Effector memory CD8-positive, alpha-beta T cell (primary cell): ENCODE data around the gene PHLDB2.

Source experiments
- ATAC-seq: fragments of 150-1000 bp; cut with Tn5 transposase; replicated peaks from 2 replicates; pipeline ENCODE4 v1.10.0; 2021; ENCODE audit warnings: mild to moderate bottlenecking, moderate library complexity
- DNase-seq, 3 experiments: peaks; one replicate each; pipeline ENCODE4 v3.0.0; 2021
- H3K27ac Mint-ChIP-seq, 2 donors: one replicate each; pipeline ENCODE4 v1.8.0; 2022; ENCODE audit warnings: mild to moderate bottlenecking in 2 of 2, mixed read lengths in 2 of 2, moderate library complexity in 2 of 2
- H3K27me3 Mint-ChIP-seq, 2 donors: one replicate each; pipeline ENCODE4 v1.8.0; 2022; ENCODE audit warnings: mixed read lengths in 2 of 2
- H3K36me3 Mint-ChIP-seq: one replicate; pipeline ENCODE4 v1.8.0; 2022; ENCODE audit warnings: mild to moderate bottlenecking, moderate library complexity, mixed read lengths; ENCODE audit not compliant: insufficient read depth
- H3K4me1 Mint-ChIP-seq, 2 donors: one replicate each; pipeline ENCODE4 v1.8.0; 2022; ENCODE audit warnings: low read depth in 2 of 2, mixed read lengths in 2 of 2
- H3K4me3 Mint-ChIP-seq, 2 donors: one replicate each; pipeline ENCODE4 v1.8.0; 2022; ENCODE audit warnings: mild to moderate bottlenecking in 2 of 2, mixed read lengths in 2 of 2, moderate library complexity in 2 of 2
- H3K9me3 Mint-ChIP-seq, 2 donors: one replicate each; pipeline ENCODE4 v1.8.0; 2022; ENCODE audit warnings: mixed read lengths in 2 of 2

PHLDB2 gene

DNA sequence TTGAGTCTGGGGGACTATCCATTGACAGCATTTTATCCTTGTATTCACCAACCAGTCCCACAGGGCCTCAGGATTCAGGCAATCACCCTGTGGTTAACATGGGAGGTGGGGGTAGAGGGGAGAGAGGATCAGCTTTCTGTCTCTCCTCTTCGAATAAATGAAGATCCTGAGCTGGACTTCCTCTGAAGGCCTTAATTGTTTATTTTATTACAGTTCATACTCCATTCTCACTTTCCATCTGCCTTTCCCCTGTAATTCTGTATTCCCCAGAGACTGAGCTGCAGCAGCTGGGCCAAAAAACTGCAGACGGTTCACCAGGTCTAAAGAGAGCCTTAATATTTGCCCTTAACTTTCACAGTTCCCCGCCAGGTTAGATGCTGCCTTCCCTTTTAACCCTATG is 151.6 kb downstream of the PHLDB2 start:
- Mint-ChIP-seq H3K27ac (no peak overlapping the region), H3K27me3 (no peaks in the 10 kb centered on the region), H3K9me3 (no peaks in the 10 kb centered on the region), H3K4me1 (peaks cover 4 to 7% of the 10 kb centered on the region in 2 donors), H3K4me3 (no peak overlapping the region), H3K36me3 (no peaks in the 10 kb centered on the region)
- DNase-seq (no peak), ATAC-seq (no peak)

DNA sequence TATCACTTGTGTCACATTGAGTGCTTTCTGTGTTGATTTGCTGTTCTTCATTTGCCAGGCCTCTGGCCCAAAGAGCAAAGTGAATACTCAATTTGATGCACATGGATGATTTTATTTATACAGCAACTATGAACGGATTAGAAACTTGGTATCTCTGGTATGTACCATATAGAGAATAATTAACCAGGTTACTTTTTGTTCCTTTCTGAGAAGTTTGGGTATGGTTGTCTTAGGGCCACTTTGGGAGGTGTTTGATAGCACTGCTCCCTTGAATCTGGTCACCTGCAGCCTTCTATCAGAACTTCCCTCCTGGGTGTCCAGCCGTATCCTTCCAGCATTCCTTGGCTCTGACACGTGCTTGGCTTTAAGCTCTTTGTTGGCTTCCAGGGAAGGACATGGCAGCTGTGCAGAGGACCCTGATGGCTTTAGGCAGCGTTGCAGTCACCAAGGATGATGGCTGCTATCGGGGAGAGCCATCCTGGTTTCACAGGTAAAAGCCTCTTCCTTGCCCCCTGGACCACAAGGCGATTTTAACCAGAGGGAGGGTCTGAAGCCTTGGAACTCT is 152.4 kb downstream of the PHLDB2 start:
- peaks cover 4 to 7% of the 10 kb centered on the region in 2 donors for H3K4me1 Mint-ChIP-seq
- H3K27ac Mint-ChIP-seq = no peak overlapping the region
- DNase-seq (no peak), ATAC-seq (no peak)
- H3K27me3 Mint-ChIP-seq = no peaks in the 10 kb centered on the region
- no peaks in the 10 kb centered on the region for H3K36me3 Mint-ChIP-seq
- H3K4me3 Mint-ChIP-seq = no peak overlapping the region
- H3K9me3 Mint-ChIP-seq = no peaks in the 10 kb centered on the region

DNA sequence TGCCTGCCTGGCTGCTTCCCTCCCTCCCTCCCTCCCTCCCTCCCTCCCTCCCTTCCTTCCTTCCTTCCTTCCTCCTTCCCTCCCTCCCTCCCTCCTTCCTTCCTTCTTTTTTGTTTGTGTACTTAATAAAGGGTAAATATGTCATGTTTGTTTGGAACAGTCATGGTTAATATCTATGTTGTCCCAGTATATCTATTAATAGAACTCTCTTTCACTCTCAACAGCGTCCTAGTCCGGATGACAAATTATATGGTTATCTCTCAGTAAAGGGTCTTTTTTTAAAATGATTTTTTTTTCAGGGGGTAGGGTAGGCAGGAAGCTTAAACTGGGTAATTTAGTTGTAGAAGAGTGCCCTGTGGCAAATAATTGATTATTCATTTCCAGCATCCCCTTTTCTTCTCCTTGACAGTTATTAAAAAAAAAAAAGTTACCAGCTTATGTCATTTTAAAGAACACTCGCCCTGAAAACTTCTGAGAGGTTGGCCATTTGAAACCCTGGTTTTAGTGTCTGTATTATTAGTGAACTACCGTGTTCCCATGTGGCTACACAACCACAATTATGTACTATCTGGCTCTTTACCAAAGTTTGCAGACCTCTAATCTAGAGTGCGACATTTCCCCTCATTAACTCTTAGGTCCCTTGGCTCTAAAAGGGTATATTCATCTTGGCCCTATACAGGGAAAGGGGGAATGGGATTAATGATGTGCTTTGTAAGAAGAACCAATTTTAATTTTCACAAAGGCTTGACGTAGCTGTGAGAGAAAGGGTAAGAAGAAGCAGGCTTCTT is 153.3 kb downstream of the PHLDB2 start:
- ATAC-seq (no peak), DNase-seq (no peak)
- Mint-ChIP-seq H3K27ac (peak overlapping the region in 1 of 2 donors; percentile 83), H3K9me3 (no peaks in the 10 kb centered on the region), H3K4me1 (peaks cover 4 to 7% of the 10 kb centered on the region in 2 donors), H3K36me3 (no peaks in the 10 kb centered on the region), H3K4me3 (no peak overlapping the region), H3K27me3 (no peaks in the 10 kb centered on the region)

- peaks cover 4 to 7% of the 10 kb centered on the region in 2 donors for H3K4me1 Mint-ChIP-seq
- no peaks in the 10 kb centered on the region for H3K36me3 Mint-ChIP-seq
- no peaks in the 10 kb centered on the region for H3K9me3 Mint-ChIP-seq
- no peaks in the 10 kb centered on the region for H3K27me3 Mint-ChIP-seq
- H3K27ac Mint-ChIP-seq = peak overlapping the region in 1 of 2 donors; percentile 83
- DNase-seq (peak; percentile 26 to 42 (median 41)), ATAC-seq (peak; percentile 90)
- peak overlapping the region in 1 of 2 donors; percentile 32 for H3K4me3 Mint-ChIP-seq
These were observed 154.2 kb downstream of the PHLDB2 start for GRCh38 chr3:112013058-112013783.

- ATAC-seq (peak; percentile 33), DNase-seq (no peak)
- H3K9me3 Mint-ChIP-seq = no peaks in the 10 kb centered on the region
- H3K4me3 Mint-ChIP-seq = peak overlapping the region in 1 of 2 donors; percentile 32
- H3K4me1 Mint-ChIP-seq = peaks cover 4 to 7% of the 10 kb centered on the region in 2 donors
- H3K27ac Mint-ChIP-seq = no peak overlapping the region
- no peaks in the 10 kb centered on the region for H3K36me3 Mint-ChIP-seq
- H3K27me3 Mint-ChIP-seq = no peaks in the 10 kb centered on the region
These were observed 154.7 kb downstream of the PHLDB2 start for GRCh38 chr3:112013784-112014143.

DNA sequence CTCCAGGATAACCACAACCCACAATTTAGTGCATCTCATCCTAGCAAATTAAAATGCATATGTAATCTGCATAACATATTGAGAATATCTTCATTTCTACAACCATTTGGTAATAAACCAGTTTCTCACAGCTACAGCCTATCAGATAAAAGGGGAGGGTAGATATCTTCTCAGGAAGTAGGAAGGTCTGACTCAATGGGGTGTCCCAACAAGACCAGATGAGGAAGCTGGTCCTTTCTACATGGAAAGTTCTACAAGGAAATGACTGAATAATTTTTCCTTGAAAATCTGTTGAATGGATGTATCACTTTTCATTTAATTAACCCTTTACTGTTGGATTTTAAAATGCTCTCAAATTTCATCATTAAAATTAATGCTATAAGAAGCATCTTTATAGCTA is 158.0 kb downstream of the PHLDB2 start:
- Mint-ChIP-seq H3K9me3 (no peaks in the 10 kb centered on the region), H3K4me3 (no peak overlapping the region), H3K4me1 (peaks cover 4 to 7% of the 10 kb centered on the region in 2 donors), H3K27ac (no peak overlapping the region), H3K27me3 (no peaks in the 10 kb centered on the region), H3K36me3 (no peaks in the 10 kb centered on the region)
- no peak for DNase-seq
- ATAC-seq = no peak

DNA sequence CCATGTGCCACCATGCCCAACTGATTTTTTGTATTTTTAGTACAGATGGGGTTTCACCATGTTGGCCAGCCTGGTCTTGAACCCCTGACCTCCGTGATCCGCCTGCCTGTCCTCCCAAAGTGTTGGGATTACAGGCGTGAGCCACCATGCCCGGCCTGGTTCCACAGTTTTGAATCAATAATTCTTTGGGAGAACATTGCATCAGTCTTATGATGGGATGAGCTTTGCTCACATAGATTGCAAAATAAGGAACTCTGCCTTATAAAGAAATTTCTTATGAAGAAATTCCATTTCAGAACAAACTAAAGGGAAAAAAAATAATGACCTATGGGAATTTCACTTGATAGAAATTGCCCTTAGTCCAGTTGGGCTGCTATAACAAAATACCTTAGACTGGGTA is 159.6 kb downstream of the PHLDB2 start:
- no peaks in the 10 kb centered on the region for H3K27me3 Mint-ChIP-seq
- H3K36me3 Mint-ChIP-seq = no peaks in the 10 kb centered on the region
- no peak overlapping the region for H3K4me3 Mint-ChIP-seq
- ATAC-seq (no peak), DNase-seq (no peak)
- no peaks in the 10 kb centered on the region for H3K9me3 Mint-ChIP-seq
- H3K27ac Mint-ChIP-seq = no peak overlapping the region
- H3K4me1 Mint-ChIP-seq = peaks cover 0 to 5% of the 10 kb centered on the region in 2 donors

GRCh38 chr3:112019716-112020115 is 160.7 kb downstream of the PHLDB2 start:
- Mint-ChIP-seq H3K9me3 (no peaks in the 10 kb centered on the region), H3K4me1 (no peaks in the 10 kb centered on the region), H3K27ac (no peak overlapping the region), H3K27me3 (no peaks in the 10 kb centered on the region), H3K4me3 (no peak overlapping the region), H3K36me3 (no peaks in the 10 kb centered on the region)
- ATAC-seq = no peak
- DNase-seq = no peak

DNA sequence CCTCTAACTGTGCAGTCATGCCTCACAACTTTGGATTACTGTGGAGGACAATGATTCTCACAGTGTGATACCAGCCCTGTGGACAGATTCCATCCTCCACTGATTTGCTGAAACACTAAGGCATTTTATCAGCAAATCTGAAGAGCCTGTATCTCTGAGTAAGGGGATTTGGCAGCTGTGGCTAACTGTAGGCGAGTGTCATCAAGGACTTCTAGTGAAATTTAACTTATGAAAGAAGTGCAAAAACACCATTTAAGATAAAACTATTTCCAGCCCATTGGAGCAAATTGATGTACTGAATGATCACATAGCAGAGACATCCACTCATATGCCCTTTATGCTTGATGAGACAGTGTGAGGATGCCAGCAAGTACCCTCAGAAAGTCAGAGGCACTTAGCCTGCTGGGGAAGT is 161.6 kb downstream of the PHLDB2 start:
- Mint-ChIP-seq H3K9me3 (no peaks in the 10 kb centered on the region), H3K27me3 (no peaks in the 10 kb centered on the region)

More for the DNA sequence above, 161.6 kb downstream of the PHLDB2 start:
- DNase-seq (no peak), ATAC-seq (no peak)
- H3K4me3 Mint-ChIP-seq = no peak overlapping the region
- H3K4me1 Mint-ChIP-seq = no peaks in the 10 kb centered on the region
- H3K27ac Mint-ChIP-seq = no peak overlapping the region
- no peaks in the 10 kb centered on the region for H3K36me3 Mint-ChIP-seq
